A549 treated with dexamethasone at 1 μM for 4 hours (cell line): Measurements from ENCODE around the gene INTU. TPM values are rescaled to one million over a fixed set of nuclear protein-coding genes. Genes with fewer than 3 reads are reported as not detected.

ENCODE experiments used
- total RNA-seq: library from RNA; stranded (reverse); fragments of 200-300 nt; extraction: Qiagen RNA extraction; gene quantifications from 5 replicates; pipeline ENCODE4 v1.2.3, GENCODE V29; 2022

INTU gene
- total RNA-seq: 0.99 to 1.5 TPM (median 1.3 TPM) in 5 replicates

DNA sequence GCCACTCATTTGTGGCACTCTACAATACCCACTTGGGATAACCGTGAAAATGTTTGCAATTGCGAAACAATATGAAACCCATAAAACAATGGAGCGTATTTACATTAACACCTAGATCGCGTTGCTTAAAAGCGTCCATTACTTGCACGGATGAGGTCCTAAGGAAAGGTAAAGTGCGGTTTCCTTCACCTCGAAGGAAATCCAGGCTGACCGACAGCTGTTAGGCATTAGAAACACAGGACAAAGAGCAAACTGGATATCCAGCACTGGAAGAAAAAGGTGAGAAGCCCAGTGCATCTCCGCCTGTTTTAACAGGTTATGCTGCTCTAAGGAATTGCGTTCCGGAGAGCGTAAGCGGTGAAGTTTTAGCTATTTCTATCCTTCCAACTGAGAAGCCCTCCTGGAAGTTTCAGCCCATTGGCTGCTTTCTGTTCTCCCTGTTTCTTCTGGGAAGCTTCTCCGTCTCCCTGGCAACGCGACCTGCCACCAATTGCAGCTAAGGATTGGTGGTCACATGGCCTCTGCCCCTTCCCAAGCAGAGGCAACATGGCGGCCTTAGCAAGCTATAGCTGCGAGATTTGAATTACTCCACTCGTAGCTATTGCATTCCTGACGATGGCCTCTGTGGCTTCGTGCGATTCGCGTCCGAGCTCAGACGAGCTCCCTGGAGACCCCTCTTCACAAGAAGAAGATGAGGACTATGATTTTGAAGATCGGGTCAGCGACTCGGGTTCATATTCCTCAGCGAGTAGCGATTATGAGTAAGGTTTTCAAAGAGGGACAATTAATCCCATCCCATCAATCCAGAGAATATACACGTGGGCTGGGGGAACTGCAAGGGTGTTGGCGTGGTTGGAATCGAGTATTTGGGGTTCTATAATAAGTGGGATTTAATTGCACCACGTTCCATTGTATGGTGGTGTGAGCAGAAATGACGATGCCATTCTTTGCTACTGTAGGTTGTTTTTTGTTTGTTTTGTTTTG, at the start of gene INTU:
Gene INTU, plus strand, starts transcription at position 538 of the 984 bp plus-strand sequence. Its CDS starts 78 bp downstream, at position 616.

DNA sequence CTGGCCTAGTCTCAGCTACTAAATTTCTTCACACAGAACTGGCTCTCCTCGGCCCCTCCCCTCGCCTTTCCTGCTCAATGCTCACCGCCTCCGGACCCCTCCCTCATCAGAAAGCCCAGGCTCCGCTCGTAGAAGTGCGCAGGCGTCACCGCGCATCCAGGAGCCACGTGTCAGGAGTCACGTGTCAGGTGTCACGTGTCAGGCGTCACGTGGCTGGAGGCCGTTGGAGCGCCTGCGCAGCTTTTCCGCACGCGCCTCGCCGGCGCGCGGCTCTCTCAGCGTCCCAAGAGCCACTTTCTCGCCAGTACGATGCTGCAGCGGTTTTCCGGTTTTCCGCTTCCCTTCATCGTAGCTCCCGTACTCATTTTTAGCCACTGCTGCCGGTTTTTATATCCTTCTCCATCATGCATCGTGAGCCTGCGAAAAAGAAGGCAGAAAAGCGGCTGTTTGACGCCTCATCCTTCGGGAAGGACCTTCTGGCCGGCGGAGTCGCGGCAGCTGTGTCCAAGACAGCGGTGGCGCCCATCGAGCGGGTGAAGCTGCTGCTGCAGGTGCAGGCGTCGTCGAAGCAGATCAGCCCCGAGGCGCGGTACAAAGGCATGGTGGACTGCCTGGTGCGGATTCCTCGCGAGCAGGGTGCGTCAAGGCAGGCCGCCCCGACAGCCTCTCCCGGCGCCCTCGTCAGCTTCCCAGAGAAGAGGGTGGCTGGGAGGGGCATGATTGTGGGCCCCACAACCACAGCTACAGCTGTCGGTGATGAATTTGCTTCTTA, 97.6 kb downstream of the INTU start, which contains the start of gene SLC25A31:
Gene SLC25A31, plus strand, starts transcription at position 259 of the 772 bp plus-strand sequence. Its CDS starts 146 bp downstream, at position 405.

Other genes starting within 250 kb of the INTU start
- gene SLC25A31, start 97.4 kb downstream of the INTU start, total RNA-seq: not detected in 5 replicates
- 6.2 to 7.8 TPM (median 7.3 TPM) in 5 replicates for gene HSPA4L, start 149.4 kb downstream of the INTU start, total RNA-seq
- 13.5 to 19.2 TPM (median 16.5 TPM) in 5 replicates for gene PLK4, start 247.9 kb downstream of the INTU start, total RNA-seq